HG03521 (cell line): ENCODE results near the gene KIR2DL4.
"Not testable (repeated sequence)": the region's sequence is repeated elsewhere in the genome, so short reads cannot be mapped to it uniquely, and the experiment has no call there.

Source experiments
- ATAC-seq: cut with Tn5 transposase; IDR thresholded peaks from one replicate; pipeline ENCODE4 v1.9.1; 2021; ENCODE audit warnings: mild to moderate bottlenecking, moderate library complexity; ENCODE audit not compliant: unreplicated experiment

The KIR2DL4 gene

DNA sequence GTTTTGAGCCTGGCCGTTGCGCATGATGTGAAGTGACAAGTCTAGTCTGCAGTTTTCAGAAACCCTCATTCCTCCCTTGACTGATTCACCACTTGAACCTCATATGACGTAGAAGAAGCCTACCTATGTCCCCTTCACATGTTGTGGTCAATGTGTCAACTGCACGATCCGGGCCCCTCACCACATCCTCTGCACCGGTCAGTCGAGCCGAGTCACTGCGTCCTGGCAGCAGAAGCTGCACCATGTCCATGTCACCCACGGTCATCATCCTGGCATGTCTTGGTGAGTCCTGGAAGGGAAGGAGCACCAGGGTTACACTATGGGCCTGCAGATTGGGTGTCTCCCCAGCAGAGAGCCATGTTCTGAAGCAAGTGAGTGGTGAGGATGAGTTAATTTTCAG, at the start of gene KIR2DL4:
Gene KIR2DL4 (plus strand): TSS at position 201 of the 400 bp plus-strand sequence. CDS start 42 bp downstream, at position 243.
- no peak for ATAC-seq

DNA sequence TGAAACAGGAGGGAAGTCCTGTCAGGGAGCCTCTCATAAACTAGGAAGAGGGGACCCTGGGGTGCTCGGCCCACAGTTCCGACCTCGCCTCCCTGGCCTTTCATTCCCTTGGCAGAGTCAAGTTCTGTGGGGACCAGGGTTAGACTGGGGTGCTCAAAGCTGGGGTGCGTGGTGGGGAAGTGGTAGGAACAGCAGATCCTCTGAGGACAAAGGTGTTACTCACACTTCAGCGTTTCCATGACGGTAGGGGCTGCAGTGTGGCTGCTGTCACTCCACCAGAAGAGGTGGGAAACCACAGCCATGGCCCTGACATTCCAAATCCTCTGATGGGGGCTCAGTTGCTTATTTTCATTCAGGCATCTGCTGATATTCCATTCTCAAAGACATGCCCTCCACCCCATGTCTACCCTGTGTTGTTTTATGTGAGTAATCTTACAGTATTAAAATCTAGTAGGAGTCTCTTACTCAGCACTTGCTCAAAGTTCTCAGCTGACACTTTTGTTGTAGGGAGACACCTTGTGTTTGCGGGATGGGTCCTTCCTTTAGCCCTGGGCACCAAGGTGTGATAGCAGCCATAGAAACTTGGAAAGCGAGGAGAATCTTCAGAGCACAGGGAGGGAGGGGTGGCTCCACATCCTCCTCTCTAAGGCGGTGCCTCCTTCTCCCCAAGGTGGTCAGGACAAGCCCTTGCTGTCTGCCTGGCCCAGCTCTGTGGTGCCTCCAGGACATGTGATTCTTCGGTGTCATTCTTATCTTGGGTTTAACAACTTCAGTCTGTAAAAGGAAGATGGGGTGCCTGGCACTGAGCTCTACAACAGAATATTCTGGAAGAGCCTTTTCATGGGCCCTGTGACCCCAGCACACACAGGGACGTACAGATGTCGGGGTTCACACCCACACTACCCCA, 47.0 kb upstream of the KIR2DL4 start:
- not testable (repeated sequence) for ATAC-seq

DNA sequence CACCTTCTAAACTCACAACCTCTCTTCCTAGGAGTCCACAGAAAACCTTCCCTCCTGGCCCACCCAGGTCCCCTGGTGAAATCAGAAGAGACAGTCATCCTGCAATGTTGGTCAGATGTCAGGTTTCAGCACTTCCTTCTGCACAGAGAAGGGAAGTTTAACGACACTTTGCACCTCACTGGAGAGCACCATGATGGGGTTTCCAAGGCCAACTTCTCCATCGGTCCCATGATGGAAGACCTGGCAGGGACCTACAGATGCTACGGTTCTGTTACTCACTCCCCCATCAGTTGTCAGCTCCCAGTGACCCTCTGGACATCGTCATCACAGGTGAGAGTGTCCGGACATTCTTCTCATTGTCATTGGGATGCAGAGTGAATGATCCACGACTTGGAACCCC, 44.8 kb upstream of the KIR2DL4 start:
- ATAC-seq, result not testable (repeated sequence)

DNA sequence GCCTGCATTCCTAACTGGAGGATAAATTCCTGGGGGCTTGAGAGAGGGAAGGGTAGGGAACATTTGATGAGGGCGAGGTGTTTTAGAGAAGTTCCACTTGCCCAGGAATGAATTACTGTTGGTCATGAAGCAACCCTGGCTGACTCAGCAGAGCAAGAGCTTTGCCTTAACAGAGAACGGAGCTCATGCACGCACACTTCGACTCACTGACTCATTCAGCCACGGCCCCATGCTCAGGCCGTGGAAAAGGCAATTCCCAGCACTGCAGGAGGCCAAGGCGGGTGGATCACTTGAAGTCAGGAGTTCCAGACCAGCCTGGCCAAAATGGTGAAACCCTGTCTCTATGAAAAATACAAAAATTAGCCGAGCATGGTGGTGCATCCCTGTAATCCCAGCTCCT, 39.2 kb upstream of the KIR2DL4 start:
- not testable (repeated sequence) for ATAC-seq

DNA sequence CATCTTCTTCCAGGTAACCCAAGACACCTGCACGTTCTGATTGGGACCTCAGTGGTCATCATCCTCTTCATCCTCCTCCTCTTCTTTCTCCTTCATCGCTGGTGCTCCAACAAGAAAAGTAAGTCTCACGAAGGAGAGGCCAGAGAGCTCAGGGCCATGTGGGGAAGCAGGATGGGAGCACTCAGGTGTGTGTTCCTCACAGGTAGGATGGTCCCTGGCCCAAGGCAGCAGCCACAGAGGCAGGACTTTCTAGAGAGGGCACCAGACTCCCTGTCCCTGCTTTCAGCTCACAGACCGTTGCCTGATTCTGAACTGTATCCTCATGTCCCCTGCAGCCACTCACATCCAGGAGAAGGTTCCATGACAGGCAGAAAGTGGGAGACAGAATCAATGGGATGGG, 36.9 kb upstream of the KIR2DL4 start:
- not testable (repeated sequence) for ATAC-seq

DNA sequence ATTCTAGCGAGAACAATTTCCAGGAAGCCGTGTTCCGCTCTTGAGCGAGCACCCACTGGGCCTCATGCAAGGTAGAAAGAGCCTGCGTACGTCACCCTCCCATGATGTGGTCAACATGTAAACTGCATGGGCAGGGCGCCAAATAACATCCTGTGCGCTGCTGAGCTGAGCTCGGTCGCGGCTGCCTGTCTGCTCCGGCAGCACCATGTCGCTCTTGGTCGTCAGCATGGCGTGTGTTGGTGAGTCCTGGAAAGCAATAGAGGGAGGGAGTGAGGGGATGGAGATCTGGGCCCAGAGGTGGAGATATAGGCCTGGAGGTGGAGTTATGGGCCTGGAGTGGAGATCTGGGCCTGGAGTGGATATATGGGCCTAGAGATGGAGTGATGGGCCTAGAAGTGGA, 33.8 kb upstream of the KIR2DL4 start, which contains the start of gene KIR2DL1:
Gene KIR2DL1 (plus strand): TSS at position 148 of the 400 bp plus-strand sequence. CDS start 58 bp downstream, at position 206.
- not testable (repeated sequence) for ATAC-seq

- ATAC-seq, result not testable (repeated sequence)
Observed at GRCh38 chr19:54770511-54770910, 32.9 kb upstream of the KIR2DL4 start.

- ATAC-seq, result not testable (repeated sequence)
Observed at GRCh38 chr19:54771018-54771960, 32.1 kb upstream of the KIR2DL4 start.

GRCh38 chr19:54772666-54773065, 30.7 kb upstream of the KIR2DL4 start:
- not testable (repeated sequence) for ATAC-seq

GRCh38 chr19:54775095-54775815, 28.2 kb upstream of the KIR2DL4 start:
- not testable (repeated sequence) for ATAC-seq

DNA sequence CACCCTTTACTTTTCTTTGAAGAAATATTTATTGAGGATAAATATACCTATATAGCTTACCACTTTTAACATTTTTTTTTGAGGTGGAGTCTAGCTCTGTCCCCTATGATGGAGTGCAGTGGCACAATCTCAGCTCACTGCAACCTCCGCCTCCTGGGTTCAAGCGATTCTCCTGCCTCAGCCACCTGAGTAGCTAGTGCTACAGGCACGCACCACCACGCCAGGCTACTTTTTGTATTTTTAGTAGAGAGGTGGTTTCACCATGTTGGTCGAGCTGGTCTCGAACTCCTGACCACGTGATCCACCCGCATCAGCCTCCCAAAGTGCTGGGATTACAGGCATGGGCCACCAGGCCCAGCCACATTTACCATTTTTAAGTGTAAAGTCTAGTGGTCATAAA, 27.6 kb upstream of the KIR2DL4 start:
- not testable (repeated sequence) for ATAC-seq

GRCh38 chr19:54777851-54778250, 25.6 kb upstream of the KIR2DL4 start:
- ATAC-seq, result not testable (repeated sequence)

GRCh38 chr19:54778896-54779295, 24.5 kb upstream of the KIR2DL4 start:
- not testable (repeated sequence) for ATAC-seq

DNA sequence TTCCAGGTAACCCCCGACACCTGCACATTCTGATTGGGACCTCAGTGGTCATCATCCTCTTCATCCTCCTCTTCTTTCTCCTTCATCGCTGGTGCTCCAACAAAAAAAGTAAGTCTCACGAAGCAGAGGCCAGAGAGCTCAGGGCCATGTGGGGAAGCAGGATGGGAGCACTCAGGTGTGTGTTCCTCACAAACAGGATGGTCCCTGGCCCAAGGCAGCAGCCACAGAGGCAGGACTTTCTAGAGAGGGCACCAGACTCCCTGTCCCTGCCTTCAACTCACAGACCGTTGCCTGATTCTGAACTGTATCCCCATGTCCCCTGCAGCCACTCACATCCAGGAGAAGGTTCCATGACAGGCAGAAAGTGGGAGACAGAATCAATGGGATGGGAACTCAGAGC, 20.5 kb upstream of the KIR2DL4 start:
- not testable (repeated sequence) for ATAC-seq

GRCh38 chr19:54786091-54786723, 17.2 kb upstream of the KIR2DL4 start:
- ATAC-seq, result not testable (repeated sequence)

- not testable (repeated sequence) for ATAC-seq
Observed at GRCh38 chr19:54788154-54788553, 15.3 kb upstream of the KIR2DL4 start.

DNA sequence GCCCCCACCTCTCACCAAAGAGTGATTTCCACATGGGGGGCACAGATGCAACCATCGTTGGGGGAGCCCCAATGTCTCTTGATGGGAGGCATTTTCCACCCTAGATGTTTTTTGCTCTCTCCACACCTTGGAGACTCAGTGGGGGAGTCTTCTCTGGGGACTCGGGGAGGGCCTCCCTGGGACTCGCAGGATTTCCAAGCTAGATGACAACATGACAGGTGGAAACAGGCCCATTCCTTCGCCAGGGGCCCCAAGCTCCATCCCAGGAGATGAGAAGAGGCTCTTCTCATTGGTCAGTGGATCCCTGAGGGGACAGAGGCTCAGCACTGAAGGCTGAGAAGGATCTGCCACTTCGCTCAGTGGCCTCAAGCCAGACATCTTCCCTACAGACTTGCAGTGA, 12.7 kb upstream of the KIR2DL4 start:
- no peak for ATAC-seq

DNA sequence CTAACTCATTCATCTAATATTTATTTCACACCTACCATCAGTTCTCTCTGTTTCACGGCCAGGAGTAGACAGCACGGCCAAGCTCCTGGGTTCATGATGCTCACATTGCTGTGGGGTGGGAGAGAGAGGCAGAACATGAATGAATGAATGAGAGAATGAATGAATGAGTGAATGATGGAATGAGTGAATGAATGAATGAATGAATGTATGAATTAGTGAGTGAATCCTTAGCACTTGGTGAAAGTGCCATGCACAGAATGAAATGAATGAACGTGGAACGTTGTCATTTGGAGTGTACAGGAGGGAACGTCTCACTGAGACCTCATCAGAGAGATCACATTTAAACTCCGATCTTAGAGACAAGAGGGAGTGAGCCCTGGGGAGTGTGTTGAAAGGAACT, 11.9 kb upstream of the KIR2DL4 start:
- no peak for ATAC-seq

- ATAC-seq, result no peak
Observed at GRCh38 chr19:54792814-54793213, 10.6 kb upstream of the KIR2DL4 start.

DNA sequence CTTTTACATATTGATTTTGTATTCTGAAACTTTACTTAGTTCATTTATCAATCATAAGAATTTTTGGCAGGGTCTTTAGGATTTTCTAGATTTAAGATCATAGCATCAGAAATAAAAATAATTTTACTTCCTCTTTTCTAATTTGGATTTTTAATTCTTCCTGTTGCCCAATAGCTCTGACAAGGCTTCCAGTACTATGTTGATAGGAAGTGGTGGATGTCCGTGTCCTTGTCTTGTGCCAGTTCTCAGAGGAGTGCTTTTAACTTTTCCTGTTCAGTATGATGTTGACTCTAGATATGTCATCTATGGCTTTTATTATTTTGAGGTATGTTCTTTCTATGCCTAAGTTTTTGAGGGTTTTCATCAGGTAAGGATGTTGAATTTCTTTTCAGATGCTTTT, 7.7 kb upstream of the KIR2DL4 start:
- no peak for ATAC-seq
